Activated CD4-positive, alpha-beta T cell treated with anti-CD3 and anti-CD28 coated beads, Interleukin-2, amount 10 ng/mL, durations not matched to agents 24 days and 14 days (primary cell): ENCODE results near the gene DUSP10. TPM values are rescaled to one million over a fixed set of nuclear protein-coding genes. Genes with fewer than 3 reads are reported as not detected.

Experiments
- DNase-seq: peaks from one replicate; pipeline ENCODE4 v3.0.0; 2022
- H3K27ac Mint-ChIP-seq: one replicate; pipeline ENCODE4 v1.8.0; 2022; ENCODE audit warnings: mild to moderate bottlenecking, mixed read lengths
- H3K27me3 Mint-ChIP-seq: one replicate; pipeline ENCODE4 v1.8.0; 2022; ENCODE audit warnings: mixed read lengths
- H3K36me3 Mint-ChIP-seq: one replicate; pipeline ENCODE4 v1.8.0; 2022; ENCODE audit warnings: low read depth, mild to moderate bottlenecking, mixed read lengths
- H3K4me1 Mint-ChIP-seq: one replicate; pipeline ENCODE4 v1.8.0; 2021; ENCODE audit warnings: mixed read lengths
- H3K4me3 Mint-ChIP-seq: one replicate; pipeline ENCODE4 v1.8.0; 2022; ENCODE audit warnings: mild to moderate bottlenecking, moderate library complexity, mixed read lengths
- H3K9me3 Mint-ChIP-seq: one replicate; pipeline ENCODE4 v1.8.0; 2021; ENCODE audit warnings: mixed read lengths
- intact Hi-C: fragments of 100-400 bp; cut with micrococcal nuclease; formaldehyde crosslinking; loops from one replicate; pipeline ENCODE4 v1.15.1; 2023
- total RNA-seq: library from RNA; stranded (reverse); gene quantifications from 2 replicates; pipeline ENCODE4 v1.2.3, GENCODE V29; 2022

DUSP10 gene
- total RNA-seq, 1 donor from 2014 or later, result 13.5 TPM

GRCh38 chr1:221675880-221676800 lies 65.7 kb downstream of the DUSP10 start:
- H3K4me3 Mint-ChIP-seq, result no peak overlapping the region
- H3K36me3 Mint-ChIP-seq, result no peaks in the 10 kb centered on the region
- peaks cover 15% of the 10 kb centered on the region for H3K9me3 Mint-ChIP-seq
- intact Hi-C loops, result no loop called here
- DNase-seq, result no peak
- H3K4me1 Mint-ChIP-seq, result peaks cover 4% of the 10 kb centered on the region
- no peaks in the 10 kb centered on the region for H3K27me3 Mint-ChIP-seq
- no peak overlapping the region for H3K27ac Mint-ChIP-seq

- no peaks in the 10 kb centered on the region for H3K4me1 Mint-ChIP-seq
Observed at GRCh38 chr1:221672965-221673364, 68.9 kb downstream of the DUSP10 start.

GRCh38 chr1:221672239-221672645 lies 69.6 kb downstream of the DUSP10 start:
- no peak for DNase-seq
- Mint-ChIP-seq H3K27me3 (peaks cover 16% of the 10 kb centered on the region), H3K27ac (no peak overlapping the region), H3K9me3 (peaks cover 4% of the 10 kb centered on the region), H3K36me3 (no peaks in the 10 kb centered on the region), H3K4me3 (no peak overlapping the region), H3K4me1 (peaks cover 4% of the 10 kb centered on the region)
- intact Hi-C loops, result no loop called here

More at GRCh38 chr1:221672965-221673364, 68.9 kb downstream of the DUSP10 start:
- no peak overlapping the region for H3K4me3 Mint-ChIP-seq
- H3K9me3 Mint-ChIP-seq, result peaks cover 4% of the 10 kb centered on the region
- H3K27ac Mint-ChIP-seq, result no peak overlapping the region
- no peak for DNase-seq
- H3K36me3 Mint-ChIP-seq, result no peaks in the 10 kb centered on the region
- intact Hi-C loops, result no loop called here
- peaks cover 11% of the 10 kb centered on the region for H3K27me3 Mint-ChIP-seq

GRCh38 chr1:221670081-221670480 lies 71.8 kb downstream of the DUSP10 start:
- Mint-ChIP-seq H3K4me1 (peaks cover 4% of the 10 kb centered on the region), H3K36me3 (no peaks in the 10 kb centered on the region), H3K9me3 (no peaks in the 10 kb centered on the region), H3K4me3 (no peak overlapping the region), H3K27ac (no peak overlapping the region), H3K27me3 (peaks cover 16% of the 10 kb centered on the region)
- no peak for DNase-seq
- intact Hi-C loops, result no loop called here

GRCh38 chr1:221669441-221669840 lies 72.4 kb downstream of the DUSP10 start:
- peaks cover 19% of the 10 kb centered on the region for H3K27me3 Mint-ChIP-seq
- no peaks in the 10 kb centered on the region for H3K9me3 Mint-ChIP-seq
- no peak for DNase-seq
- H3K36me3 Mint-ChIP-seq, result no peaks in the 10 kb centered on the region
- intact Hi-C loops, result loop anchor here (2.0 kb wide), 1 partner anchor 43 kb away; no protein-coding TSS in a partner anchor
- peaks cover 4% of the 10 kb centered on the region for H3K4me1 Mint-ChIP-seq
- no peak overlapping the region for H3K27ac Mint-ChIP-seq
- no peak overlapping the region for H3K4me3 Mint-ChIP-seq

- Mint-ChIP-seq H3K27me3 (peaks cover 22% of the 10 kb centered on the region), H3K4me1 (peaks cover 4% of the 10 kb centered on the region), H3K27ac (no peak overlapping the region), H3K36me3 (no peaks in the 10 kb centered on the region), H3K4me3 (no peak overlapping the region), H3K9me3 (no peaks in the 10 kb centered on the region)
- no peak for DNase-seq
- intact Hi-C loops, result no loop called here
Observed at GRCh38 chr1:221667504-221667903, 74.4 kb downstream of the DUSP10 start.

GRCh38 chr1:221664253-221664652 lies 77.6 kb downstream of the DUSP10 start:
- Mint-ChIP-seq H3K4me3 (no peak overlapping the region), H3K27ac (no peak overlapping the region), H3K4me1 (peaks cover 4% of the 10 kb centered on the region), H3K9me3 (no peaks in the 10 kb centered on the region), H3K27me3 (peaks cover 12% of the 10 kb centered on the region), H3K36me3 (no peaks in the 10 kb centered on the region)
- no peak for DNase-seq
- intact Hi-C loops, result no loop called here

- Mint-ChIP-seq H3K27me3 (peaks cover 11% of the 10 kb centered on the region), H3K4me1 (peaks cover 4% of the 10 kb centered on the region), H3K9me3 (no peaks in the 10 kb centered on the region), H3K27ac (no peak overlapping the region), H3K4me3 (no peak overlapping the region), H3K36me3 (no peaks in the 10 kb centered on the region)
- intact Hi-C loops, result no loop called here
- DNase-seq, result no peak
Observed at GRCh38 chr1:221663321-221663720, 78.6 kb downstream of the DUSP10 start.

GRCh38 chr1:221655766-221656305 lies 86.1 kb downstream of the DUSP10 start:
- Mint-ChIP-seq H3K36me3 (no peaks in the 10 kb centered on the region), H3K9me3 (no peaks in the 10 kb centered on the region), H3K27me3 (no peaks in the 10 kb centered on the region), H3K4me3 (no peak overlapping the region), H3K27ac (no peak overlapping the region), H3K4me1 (no peaks in the 10 kb centered on the region)
- intact Hi-C loops, result no loop called here
- DNase-seq, result no peak
